IMR-90 (cell line): Measurements from ENCODE around the gene IL17A. TPM values are rescaled to one million over a fixed set of nuclear protein-coding genes. Genes with fewer than 3 reads are reported as not detected.

Source experiments
- ATAC-seq: fragments of 200-7000 bp; cut with Tn5 transposase; 2 replicates; pipeline ENCODE4 v1.9.1; 2020; ENCODE audit warnings: low read depth, mild to moderate bottlenecking, moderate library complexity
- BruUV-seq: library from RNA; stranded (reverse); fragments of 400-500 nt; replicated peaks from 2 replicates; lab custom pipeline; 2021; lab: Mats Ljungman, UMichigan
- CTCF ChIA-PET: fragments of 300-600 bp; formaldehyde crosslinking; extraction: SDS; loops from one replicate; lab custom pipeline; 2021; ENCODE audit warnings: antibody characterized with exemption; lab: Yijun Ruan, JAX
- POLR2A ChIA-PET: fragments of 300-600 bp; sonication (Branson Sonifier 250); formaldehyde crosslinking; loops from one replicate; lab custom pipeline; 2022; ENCODE audit warnings: antibody characterized with exemption; ENCODE audit not compliant: unreplicated experiment; lab: Charles Lee
- DNase-seq: peaks from one replicate; pipeline ENCODE4 v3.0.0; 2013
- H2AFZ ChIP-seq: replicated peaks from 2 replicates; pipeline ENCODE3; 2013; ENCODE audit warnings: low read length, mild to moderate bottlenecking; ENCODE audit not compliant: poor library complexity
- H2AK5ac ChIP-seq: 2 replicates; pipeline ENCODE4 v1.6.1; 2013; ENCODE audit warnings: low read depth, low read length, inconsistent platforms
- H2AK9ac ChIP-seq: replicated peaks from 2 replicates; pipeline ENCODE3; 2013; ENCODE audit warnings: mild to moderate bottlenecking, low read depth, low read length, moderate library complexity; ENCODE audit not compliant: poor library complexity
- H2BK120ac ChIP-seq: 2 replicates; pipeline ENCODE4 v1.6.1; 2013; ENCODE audit warnings: low read depth, low read length, inconsistent platforms
- H2BK15ac ChIP-seq: 3 replicates; pipeline ENCODE4 v1.6.1; 2013; ENCODE audit warnings: low read depth, low read length, inconsistent platforms
- H2BK20ac ChIP-seq: 2 replicates; pipeline ENCODE4 v1.6.1; 2013; ENCODE audit warnings: low read depth, mild to moderate bottlenecking, inconsistent platforms, low read length, moderate library complexity
- H2BK5ac ChIP-seq: 2 replicates; pipeline ENCODE4 v1.6.1; 2013; ENCODE audit warnings: mild to moderate bottlenecking, low read depth, low read length, inconsistent platforms; ENCODE audit not compliant: poor library complexity, severe bottlenecking
- H3K14ac ChIP-seq: replicated peaks from 2 replicates; pipeline ENCODE4 v1.6.1; 2013; ENCODE audit warnings: low read depth, low read length, inconsistent platforms
- H3K18ac ChIP-seq: 2 replicates; pipeline ENCODE4 v1.6.1; 2013; ENCODE audit warnings: low read depth, low read length, control low read depth
- H3K23ac ChIP-seq: 2 replicates; pipeline ENCODE4 v1.6.1; 2013; ENCODE audit warnings: low read depth, low read length, inconsistent platforms
- H3K27ac ChIP-seq: 2 replicates; pipeline ENCODE4 v1.5.1; 2013; ENCODE audit warnings: mild to moderate bottlenecking, control low read depth, low read length; ENCODE audit not compliant: insufficient read depth
- H3K27me3 ChIP-seq: 2 replicates; pipeline ENCODE4 v1.6.1; 2013; ENCODE audit warnings: low read length; ENCODE audit not compliant: control insufficient read depth, insufficient read depth
- H3K36me3 ChIP-seq: 2 replicates; pipeline ENCODE4 v1.6.1; 2013; ENCODE audit warnings: low read length, mixed read lengths; ENCODE audit not compliant: control insufficient read depth, insufficient read depth
- H3K4ac ChIP-seq: 2 replicates; pipeline ENCODE4 v1.6.1; 2013; ENCODE audit warnings: low read depth, low read length, inconsistent platforms
- H3K4me1 ChIP-seq: 2 replicates; pipeline ENCODE4 v1.6.1; 2013; ENCODE audit warnings: low read length, mixed read lengths; ENCODE audit not compliant: control insufficient read depth, insufficient read depth
- H3K4me2 ChIP-seq: 2 replicates; pipeline ENCODE4 v1.6.1; 2013; ENCODE audit warnings: low read depth, mild to moderate bottlenecking, control low read depth, low read length, moderate library complexity
- H3K4me3 ChIP-seq: 2 replicates; pipeline ENCODE4 v1.5.1; 2013; ENCODE audit warnings: low read depth, mild to moderate bottlenecking, control low read depth, low read length, moderate library complexity; ENCODE audit not compliant: insufficient read depth
- H3K56ac ChIP-seq: 2 replicates; pipeline ENCODE4 v1.6.1; 2013; ENCODE audit warnings: low read length, inconsistent platforms; ENCODE audit not compliant: insufficient read depth; ENCODE audit errors: extremely low read depth
- H3K79me1 ChIP-seq, 2 experiments: 2 replicates each; pipeline ENCODE4 v1.6.1; 2013; ENCODE audit warnings: low read length in 2 of 2, inconsistent platforms in 1 of 2, low read depth in 1 of 2
- H3K9ac ChIP-seq: 2 replicates; pipeline ENCODE4 v1.6.1; 2013; ENCODE audit warnings: low read depth, low read length, control low read depth
- H3K9me1 ChIP-seq: 2 replicates; pipeline ENCODE4 v1.6.1; 2013; ENCODE audit warnings: low read length, inconsistent platforms; ENCODE audit not compliant: insufficient read depth
- H3K9me3 ChIP-seq: 2 replicates; pipeline ENCODE4 v1.6.1; 2013; ENCODE audit warnings: low read length; ENCODE audit not compliant: control insufficient read depth, insufficient read depth
- H4K20me1 ChIP-seq: 2 replicates; pipeline ENCODE4 v1.6.1; 2013; ENCODE audit warnings: low read length, inconsistent platforms; ENCODE audit not compliant: insufficient read depth
- H4K5ac ChIP-seq: 2 replicates; pipeline ENCODE4 v1.6.1; 2013; ENCODE audit warnings: mild to moderate bottlenecking, low read depth, low read length, control low read depth
- H4K8ac ChIP-seq, 2 experiments: 2 replicates each; pipeline ENCODE4 v1.6.1; 2013; ENCODE audit warnings: low read depth in 2 of 2, low read length in 2 of 2, control low read depth in 1 of 2, inconsistent platforms in 1 of 2
- H4K91ac ChIP-seq: 2 replicates; pipeline ENCODE4 v1.6.1; 2013; ENCODE audit warnings: low read depth, low read length, inconsistent platforms; ENCODE audit not compliant: insufficient read depth
- BHLHE40 ChIP-seq: fragments of 150-350 bp; IDR thresholded peaks from 2 replicates; pipeline ENCODE4 v1.6.1; 2016; ENCODE audit warnings: mild to moderate bottlenecking, low read depth, low read length
- CEBPB ChIP-seq: IDR thresholded peaks from 2 replicates; pipeline ENCODE4 v1.6.1; 2012; ENCODE audit warnings: low read depth, low read length, improper control_type of control experiment
- CHD1 ChIP-seq: IDR thresholded peaks from 2 replicates; pipeline ENCODE4 v1.6.1; 2012; ENCODE audit warnings: low read depth, low read length, improper control_type of control experiment
- CTCF ChIP-seq: conservative IDR thresholded peaks from 2 replicates; pipeline ENCODE4 v1.5.1; 2012; ENCODE audit warnings: mild to moderate bottlenecking, low read depth, low read length, improper control_type of control experiment
- MAFK ChIP-seq: IDR thresholded peaks from 2 replicates; pipeline ENCODE4 v1.6.1; 2012; ENCODE audit warnings: low read depth, low read length, improper control_type of control experiment
- MAZ ChIP-seq: IDR thresholded peaks from 2 replicates; pipeline ENCODE4 v1.6.1; 2012; ENCODE audit warnings: low read depth, mild to moderate bottlenecking, low read length, improper control_type of control experiment, moderate library complexity, borderline replicate concordance
- MXI1 ChIP-seq: IDR thresholded peaks from 2 replicates; pipeline ENCODE4 v1.6.1; 2012; ENCODE audit warnings: low read depth, mild to moderate bottlenecking, low read length, moderate library complexity, borderline replicate concordance
- NFE2L2 ChIP-seq: fragments of 150-350 bp; IDR thresholded peaks from 2 replicates; pipeline ENCODE4 v1.6.1; 2016; ENCODE audit warnings: low read depth, mild to moderate bottlenecking, low read length
- POLR2A ChIP-seq: IDR thresholded peaks from 2 replicates; pipeline ENCODE4 v1.6.1; 2012; ENCODE audit warnings: mild to moderate bottlenecking, low read depth, low read length
- RAD21 ChIP-seq: IDR thresholded peaks from 2 replicates; pipeline ENCODE4 v1.6.1; 2012; ENCODE audit warnings: low read length, improper control_type of control experiment
- RCOR1 ChIP-seq: IDR thresholded peaks from 2 replicates; pipeline ENCODE4 v1.6.1; 2012; ENCODE audit warnings: mild to moderate bottlenecking, low read length, improper control_type of control experiment; ENCODE audit not compliant: insufficient replicate concordance
- RFX5 ChIP-seq: IDR thresholded peaks from 2 replicates; pipeline ENCODE4 v1.8.0; 2012; ENCODE audit warnings: low read depth, mild to moderate bottlenecking, low read length, moderate library complexity
- SMC3 ChIP-seq: fragments of 150-350 bp; IDR thresholded peaks from 2 replicates; pipeline ENCODE4 v1.6.1; 2016; ENCODE audit warnings: low read depth, mild to moderate bottlenecking, antibody characterized with exemption, low read length, moderate library complexity
- WGBS, 2 experiments: methylation state at CpG; one replicate each; pipeline versions ENCODE4 v1.1.5 to v1.1.7; 2013; ENCODE audit warnings: missing lambda C conversion rate in 2 of 2; ENCODE audit not compliant: insufficient read length in 1 of 2; ENCODE audit errors: extremely low coverage in 2 of 2; 5-methylcytosine and 5-hydroxymethylcytosine counted together
- dilution Hi-C: fragments of 300-500 bp; cut with HindIII; formaldehyde crosslinking; loops from one replicate; pipeline ENCODE4 v1.14.3; 2018; ENCODE audit warnings: low sequenced_read_pairs; ENCODE audit not compliant: unreplicated experiment
- in situ Hi-C: fragments of 300-500 bp; cut with MboI; formaldehyde crosslinking; loops from 3 replicates; pipeline ENCODE4 v1.14.3; 2019; ENCODE audit warnings: low sequenced_read_pairs, inconsistent platforms, mixed read lengths
- intact Hi-C: fragments of 100-400 bp; cut with micrococcal nuclease; formaldehyde crosslinking; loops from 2 replicates; pipeline ENCODE4 v1.10.0; 2022
- polyA plus RNA-seq, 3 experiments: library from polyadenylated mRNA; depleted of rRNA; stranded (reverse); fragments of >200 nt; gene quantifications; 2 replicates each; pipeline ENCODE4 v1.2.3, GENCODE V29; 2012; ENCODE audit warnings: low replicate concordance in 1 of 3
- total RNA-seq: library from RNA; depleted of rRNA; stranded (reverse); fragments of >200 nt; gene quantifications from 2 replicates; pipeline ENCODE4 v1.2.3, GENCODE V29; 2012
- TF ChIP-seq, protein P1 (sequence below): fragments of 150-350 bp; IDR thresholded peaks from 2 replicates; pipeline ENCODE4 v1.6.1; 2016; ENCODE audit warnings: low read depth, mild to moderate bottlenecking, low read length, moderate library complexity, borderline replicate concordance
- TF ChIP-seq, protein P2 (sequence below): fragments of 150-350 bp; IDR thresholded peaks from 2 replicates; pipeline ENCODE4 v1.6.1; 2017; ENCODE audit warnings: mild to moderate bottlenecking, antibody characterized with exemption, low read length, low read depth

IL17A gene
- total and polyA plus RNA-seq, 2 of the 4 experiments (the other 2 are of a cell fraction): not detected

- dilution Hi-C loops (no loop called here), in situ Hi-C loops (loop anchor here (5.0 to 10.0 kb wide), 2 partner anchors 98 to 230 kb away; no protein-coding TSS in a partner anchor), intact Hi-C loops (no loop called here)
- Histone ChIP-seq H3K4ac (no peak overlapping the region), H3K79me1 (no peaks in the 10 kb centered on the region), H2AK9ac (no peak overlapping the region), H4K20me1 (no peaks in the 10 kb centered on the region), H2BK20ac (no peak overlapping the region), H2AFZ (no peak overlapping the region), H3K18ac (no peak overlapping the region), H2BK120ac (no peak overlapping the region), H3K56ac (no peak overlapping the region), H4K5ac (no peak overlapping the region), H3K27me3 (no peaks in the 10 kb centered on the region; the same call in 1 of the 2 replicates), H3K4me2 (no peak overlapping the region), H2BK5ac (no peak overlapping the region), H2BK15ac (no peak overlapping the region), H3K9me1 (no peaks in the 10 kb centered on the region), H3K9ac (no peak overlapping the region), H2AK5ac (no peak overlapping the region), H3K36me3 (no peaks in the 10 kb centered on the region), H3K27ac (no peak overlapping the region), H3K23ac (no peak overlapping the region), H4K91ac (no peak overlapping the region), H3K14ac (no peak overlapping the region), H3K9me3 (no peaks in the 10 kb centered on the region), H3K4me3 (no peak overlapping the region), H4K8ac (no peak overlapping the region), H3K4me1 (no peaks in the 10 kb centered on the region)
- BruUV-seq: no TSS peak
- no CpG with 5 or more reads among the region's 3 CpGs for WGBS, 2 experiments
- ChIA-PET CTCF (interaction anchor here (1.0 to 1.7 kb wide), 2 partner anchors 9 to 98 kb away, joined by 3 to 4 read pairs; no protein-coding TSS in a partner anchor), POLR2A (no interaction called here)
- no peak for DNase-seq
- ATAC-seq: no peak
- TF ChIP-seq MXI1 (no peak), RCOR1 (no peak), CEBPB (no peak), BHLHE40 (no peak), POLR2A (no peak), MAZ (no peak), CTCF (no peak), SMC3 (no peak), RFX5 (no peak), CHD1 (no peak), RAD21 (no peak), MAFK (no peak), NFE2L2 (no peak)
- TF ChIP-seq, protein P1, sequence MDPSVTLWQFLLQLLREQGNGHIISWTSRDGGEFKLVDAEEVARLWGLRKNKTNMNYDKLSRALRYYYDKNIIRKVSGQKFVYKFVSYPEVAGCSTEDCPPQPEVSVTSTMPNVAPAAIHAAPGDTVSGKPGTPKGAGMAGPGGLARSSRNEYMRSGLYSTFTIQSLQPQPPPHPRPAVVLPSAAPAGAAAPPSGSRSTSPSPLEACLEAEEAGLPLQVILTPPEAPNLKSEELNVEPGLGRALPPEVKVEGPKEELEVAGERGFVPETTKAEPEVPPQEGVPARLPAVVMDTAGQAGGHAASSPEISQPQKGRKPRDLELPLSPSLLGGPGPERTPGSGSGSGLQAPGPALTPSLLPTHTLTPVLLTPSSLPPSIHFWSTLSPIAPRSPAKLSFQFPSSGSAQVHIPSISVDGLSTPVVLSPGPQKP: no peak
- TF ChIP-seq, protein P2, sequence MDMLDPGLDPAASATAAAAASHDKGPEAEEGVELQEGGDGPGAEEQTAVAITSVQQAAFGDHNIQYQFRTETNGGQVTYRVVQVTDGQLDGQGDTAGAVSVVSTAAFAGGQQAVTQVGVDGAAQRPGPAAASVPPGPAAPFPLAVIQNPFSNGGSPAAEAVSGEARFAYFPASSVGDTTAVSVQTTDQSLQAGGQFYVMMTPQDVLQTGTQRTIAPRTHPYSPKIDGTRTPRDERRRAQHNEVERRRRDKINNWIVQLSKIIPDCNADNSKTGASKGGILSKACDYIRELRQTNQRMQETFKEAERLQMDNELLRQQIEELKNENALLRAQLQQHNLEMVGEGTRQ: no peak
These were observed 21.7 kb upstream of the IL17A start for GRCh38 chr6:52164319-52165094.
